Stomach (tissue), 9 donors: ENCODE results near the gene SYNJ1. TPM values are rescaled to one million over a fixed set of nuclear protein-coding genes. Genes with fewer than 3 reads are reported as not detected.
"Not testable (repeated sequence)": the region's sequence is repeated elsewhere in the genome, so short reads cannot be mapped to it uniquely, and the experiment has no call there.

Experiments used
- DNase-seq, 2 donors: peaks; one replicate each; pipeline versions ENCODE4 v3.0.0 to v3.0.0-alpha.2; 2013 to 2019
- H3K27ac ChIP-seq, 5 donors: fragments of 200-600 bp in 4 of 5; sonication (generic) in 4 of 5; one replicate each; pipeline ENCODE4 v1.5.1; 2013 to 2019; ENCODE audit warnings: mild to moderate bottlenecking in 1 of 5, moderate library complexity in 1 of 5
- H3K27me3 ChIP-seq, 3 donors: fragments of 200-600 bp; sonication (generic); one replicate each; pipeline ENCODE4 v1.5.1; 2017 to 2019; ENCODE audit warnings: mixed run types in 1 of 3
- H3K36me3 ChIP-seq, 4 donors: fragments of 200-600 bp; sonication (generic); 1 replicate in 3 of 4; 2 replicates in 1 of 4; pipeline ENCODE4 v1.5.1; 2016 to 2019
- H3K4me1 ChIP-seq, 4 donors: fragments of 200-600 bp; sonication (generic); one replicate each; pipeline ENCODE4 v1.5.1; 2016 to 2019
- H3K4me3 ChIP-seq, 4 donors: fragments of 200-600 bp; sonication (generic) in 3 of 4; one replicate each; pipeline ENCODE4 v1.5.1; 2016 to 2019; ENCODE audit warnings: mild to moderate bottlenecking in 1 of 4
- H3K9me3 ChIP-seq, 4 donors: fragments of 200-600 bp; sonication (generic); one replicate each; pipeline ENCODE4 v1.5.1; 2016 to 2019
- CTCF ChIP-seq, 7 experiments: fragments of 450-650 bp in 4 of 7; fragments of 200-600 bp in 3 of 7; sonication (generic) in 3 of 7; IDR thresholded peaks; one replicate each; pipeline ENCODE4 v1.5.1; 2016 to 2019; ENCODE audit warnings: antibody characterized with exemption in 7 of 7, control low read depth in 2 of 7, mild to moderate bottlenecking in 1 of 7
- EP300 ChIP-seq: sonication (generic); formaldehyde crosslinking; IDR thresholded peaks from one replicate; pipeline ENCODE4 v1.6.1; 2017; ENCODE audit warnings: antibody characterized with exemption
- POLR2A ChIP-seq, 4 donors: fragments of 450-650 bp; IDR thresholded peaks; one replicate each; pipeline ENCODE4 v1.6.1; 2016; ENCODE audit warnings: antibody characterized with exemption in 4 of 4, control low read depth in 2 of 4, mild to moderate bottlenecking in 1 of 4, moderate library complexity in 1 of 4
- POLR2AphosphoS5 ChIP-seq, 3 donors: sonication (generic); formaldehyde crosslinking; IDR thresholded peaks; one replicate each; pipeline ENCODE4 v1.6.1; 2016; ENCODE audit warnings: antibody characterized with exemption in 3 of 3
- WGBS, 5 donors: extraction: QIAGEN DNeasy Blood & Tissue Kit in 3 of 5; methylation state at CpG; one replicate each; pipeline versions ENCODE4 v1.1.5 to v1.1.7; 2013 to 2018; 5-methylcytosine and 5-hydroxymethylcytosine counted together
- intact Hi-C: fragments of 100-400 bp; cut with DNase I; formaldehyde crosslinking; loops from one replicate; pipeline ENCODE4 v1.15.1; 2023; ENCODE audit warnings: low total_unique reads
- polyA plus RNA-seq, 3 donors: library from polyadenylated mRNA; stranded (reverse); fragments of 200-250 nt; gene quantifications; one replicate each; pipeline ENCODE4 v1.2.3, GENCODE V29; 2013
- total RNA-seq, 5 donors: library from RNA; depleted of rRNA; stranded (reverse); fragments of >200 nt; gene quantifications; one replicate each; pipeline versions ENCODE4 v1.1.0 to v1.2.3, GENCODE V29; 2014 to 2016
- donor health status: healthy with polysubstance abuse.
- donor health status: Bipolar disorder and iron deficiency.
- donor health status: healthy.

The SYNJ1 gene
- total and polyA plus RNA-seq, 8 donors = 0.89 to 245 (median 6.0) TPM

DNA sequence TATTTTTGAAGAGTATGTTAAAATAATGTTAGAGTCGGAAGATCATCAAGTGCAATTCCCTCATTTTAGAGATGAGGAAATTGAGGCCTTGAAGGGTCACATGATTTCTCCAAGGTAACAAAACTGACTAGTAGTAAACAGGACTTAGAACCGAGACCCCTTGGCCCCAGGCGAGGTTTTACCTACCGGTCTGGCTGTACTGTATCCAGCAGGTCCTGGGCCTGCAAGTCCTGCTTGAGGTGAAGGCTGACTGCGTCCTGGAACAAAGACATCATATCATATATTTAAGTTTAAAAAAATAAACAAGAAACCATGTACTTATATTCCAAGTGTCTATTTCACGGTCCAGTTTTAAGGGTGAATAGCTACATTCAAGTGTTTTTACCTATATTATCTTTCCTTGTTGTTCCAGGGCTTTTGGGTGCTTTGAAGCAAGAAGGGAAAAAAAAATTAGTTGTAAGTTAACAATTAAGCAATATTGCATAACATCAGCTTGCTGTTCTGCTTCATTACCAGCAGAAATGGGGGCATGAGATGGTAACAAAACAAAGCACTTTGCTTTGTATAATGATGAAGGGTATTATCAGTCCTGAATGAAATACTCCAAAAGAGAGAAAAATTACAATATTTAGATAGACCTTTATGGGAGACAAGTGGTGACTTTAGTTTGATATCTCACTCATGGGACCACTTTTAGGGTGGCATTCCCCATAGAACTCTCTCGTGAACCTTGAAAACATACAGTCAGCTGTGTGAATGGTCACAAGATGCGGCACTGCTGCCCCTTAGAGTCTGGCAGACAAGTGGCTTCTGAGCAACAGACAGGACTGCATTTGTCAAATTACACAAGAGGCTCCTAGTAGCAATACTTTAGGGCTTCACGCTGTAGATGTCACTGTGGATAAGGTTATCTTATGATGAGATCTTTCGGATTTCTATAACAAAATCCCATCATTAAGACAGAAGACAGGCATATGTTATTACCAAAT is 85.8 kb downstream of the SYNJ1 start:
- Histone ChIP-seq H3K27ac (no peak overlapping the region), H3K9me3 (no peaks in the 10 kb centered on the region), H3K4me1 (no peaks in the 10 kb centered on the region), H3K4me3 (no peak overlapping the region), H3K27me3 (no peaks in the 10 kb centered on the region), H3K36me3 (peaks cover 20 to 95% (median 90%) of the 10 kb centered on the region in 4 donors)
- intact Hi-C loops = no loop called here
- DNase-seq = no peak
- TF ChIP-seq CTCF (IDR thresholded peaks at IDR 0.05) (no peak), POLR2AphosphoS5 (IDR thresholded peaks at IDR 0.05) (no peak), EP300 (no peak)
- 78 to 86% (median 81%) methylated on average over 10 of the region's 10 CpGs for WGBS, 5 donors

- peaks cover 0 to 4% (median 0%) of the 10 kb centered on the region in 3 donors for H3K27me3 ChIP-seq
- 90 to 97% (median 95%) methylated on average over 3 of the region's 3 CpGs for WGBS, 5 donors
- no peaks in the 10 kb centered on the region for H3K4me1 ChIP-seq
- intact Hi-C loops = no loop called here
- no peak overlapping the region for H3K27ac ChIP-seq
- no peak overlapping the region for H3K4me3 ChIP-seq
- H3K36me3 ChIP-seq = peaks cover 9 to 25% (median 23%) of the 10 kb centered on the region in 4 donors
- TF ChIP-seq CTCF (IDR thresholded peaks at IDR 0.05) (no peak), POLR2A (IDR thresholded peaks at IDR 0.05) (no peak), EP300 (no peak), POLR2AphosphoS5 (IDR thresholded peaks at IDR 0.05) (no peak)
- DNase-seq = no peak
- H3K9me3 ChIP-seq = no peaks in the 10 kb centered on the region
Measured at GRCh38 chr21:32626621-32627196, 101.1 kb downstream of the SYNJ1 start.

GRCh38 chr21:32618218-32618617 is 109.6 kb downstream of the SYNJ1 start:
- H3K27ac ChIP-seq, H3K4me3 ChIP-seq, H3K36me3 ChIP-seq, H3K9me3 ChIP-seq, H3K4me1 ChIP-seq, DNase-seq, intact Hi-C loops: not testable (repeated sequence)
- WGBS, 5 donors = 63 to 86% (median 67%) methylated on average over 6 of the region's 6 CpGs
- peaks cover 0 to 14% (median 0%) of the 10 kb centered on the region in 3 donors for H3K27me3 ChIP-seq

- Histone ChIP-seq H3K9me3 (no peaks in the 10 kb centered on the region), H3K36me3 (peaks cover 0 to 12% (median 11%) of the 10 kb centered on the region in 4 donors), H3K4me3 (peak overlapping the region; percentile 59 to 97 (median 94)), H3K27me3 (no peaks in the 10 kb centered on the region), H3K4me1 (peaks cover 8 to 27% (median 22%) of the 10 kb centered on the region in 4 donors), H3K27ac (peak overlapping the region in 4 of 5 donors; percentile 87 to 92 (median 90))
- 64 to 72% (median 69%) methylated on average over 16 of the region's 16 CpGs for WGBS, 5 donors
- TF ChIP-seq POLR2A (IDR thresholded peaks at IDR 0.05) = no peak
- no peak for TF ChIP-seq EP300
- TF ChIP-seq CTCF (IDR thresholded peaks at IDR 0.05) = no peak
- TF ChIP-seq POLR2AphosphoS5 (IDR thresholded peaks at IDR 0.05) = no peak
- intact Hi-C loops = no loop called here
- DNase-seq = no peak
Measured at GRCh38 chr21:32613436-32614043, 114.3 kb downstream of the SYNJ1 start.
